Activated effector memory CD4-positive, alpha-beta T cell treated with Interleukin-2 at 50 U/mL for 16 hours (primary cell): Measurements from ENCODE around the gene BMP8A.
"Not testable (repeated sequence)": the region's sequence is repeated elsewhere in the genome, so short reads cannot be mapped to it uniquely, and the experiment has no call there.

Experiments used
- DNase-seq: peaks from one replicate; pipeline ENCODE4 v3.0.0-alpha.2; 2020

BMP8A gene

GRCh38 chr1:39491146-39491921, at the start of gene BMP8A:
BMP8A (plus strand) TSS chr1:39491636; CDS start chr1:39491992, 356 bp downstream.
- DNase-seq: peak; percentile 66

DNA sequence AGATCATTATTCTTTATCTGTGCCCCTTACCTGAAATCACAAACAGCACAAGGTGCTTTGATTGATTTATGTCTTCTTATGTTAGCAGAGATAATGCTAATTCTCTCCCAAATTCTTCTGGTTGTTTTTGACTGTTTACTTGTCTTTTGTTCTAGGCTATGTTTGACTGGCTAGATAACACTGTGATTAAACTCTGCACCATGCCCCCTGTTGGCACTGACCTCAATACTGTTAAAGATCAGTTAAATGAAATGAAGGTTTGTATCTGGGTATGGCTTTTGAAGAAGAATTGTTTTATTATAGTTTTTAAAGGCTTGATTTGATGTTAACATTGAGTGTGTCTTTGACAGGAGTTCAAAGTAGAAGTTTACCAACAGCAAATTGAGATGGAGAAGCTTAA, 49.6 kb upstream of the BMP8A start:
- no peak for DNase-seq

DNA sequence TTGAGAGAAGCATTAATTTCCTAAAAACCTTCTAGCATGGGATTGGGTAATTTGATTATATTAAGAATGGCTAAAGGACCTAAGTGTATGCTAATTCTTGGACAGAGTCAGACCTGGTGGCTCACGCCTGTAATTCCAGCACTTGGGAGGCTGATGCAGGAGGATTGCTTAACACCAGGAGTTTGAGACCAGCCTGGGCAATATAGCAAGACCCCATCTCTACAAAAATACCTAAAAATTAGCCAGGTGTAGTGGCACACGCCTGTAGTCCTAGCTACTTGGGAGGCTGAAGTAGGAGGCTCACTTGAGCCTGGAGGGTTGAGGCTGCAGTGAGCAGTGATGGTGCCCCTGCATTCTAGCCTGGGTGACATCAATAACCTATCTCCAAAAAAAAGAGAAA, 45.9 kb upstream of the BMP8A start:
- DNase-seq: no peak

GRCh38 chr1:39446986-39447567, 44.4 kb upstream of the BMP8A start:
- no peak for DNase-seq

- not testable (repeated sequence) for DNase-seq
Measured at GRCh38 chr1:39450041-39450440, 41.4 kb upstream of the BMP8A start.

DNA sequence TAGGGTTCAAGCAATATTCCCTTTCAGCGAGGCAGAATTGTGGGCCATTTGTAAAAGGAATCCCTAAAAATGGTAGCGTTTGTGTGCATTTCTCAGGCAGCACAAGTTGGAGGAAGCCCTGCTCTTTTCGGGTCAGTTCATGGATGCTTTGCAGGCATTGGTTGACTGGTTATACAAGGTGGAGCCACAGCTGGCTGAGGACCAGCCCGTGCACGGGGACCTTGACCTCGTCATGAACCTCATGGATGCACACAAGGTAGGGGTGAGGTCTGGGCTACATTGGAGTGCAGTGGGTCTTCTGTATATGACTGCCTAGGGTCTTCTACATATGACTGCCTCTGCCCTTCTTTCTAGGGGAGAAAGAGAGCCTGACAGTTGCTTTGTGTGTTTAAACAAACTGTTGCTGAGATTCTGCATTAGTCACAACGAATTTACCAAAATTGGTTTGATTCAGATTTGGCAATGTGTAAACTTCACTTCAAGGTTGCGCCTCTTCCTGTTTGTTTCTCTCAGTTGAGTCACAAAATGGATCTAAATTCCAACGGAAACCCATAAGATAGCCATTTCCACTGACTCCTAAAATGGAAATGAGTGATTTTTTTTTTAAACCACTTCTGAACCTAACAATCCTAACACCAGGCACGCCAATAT, 40.4 kb upstream of the BMP8A start:
- DNase-seq: no peak

GRCh38 chr1:39452081-39452480, 39.4 kb upstream of the BMP8A start:
- DNase-seq: no peak

DNA sequence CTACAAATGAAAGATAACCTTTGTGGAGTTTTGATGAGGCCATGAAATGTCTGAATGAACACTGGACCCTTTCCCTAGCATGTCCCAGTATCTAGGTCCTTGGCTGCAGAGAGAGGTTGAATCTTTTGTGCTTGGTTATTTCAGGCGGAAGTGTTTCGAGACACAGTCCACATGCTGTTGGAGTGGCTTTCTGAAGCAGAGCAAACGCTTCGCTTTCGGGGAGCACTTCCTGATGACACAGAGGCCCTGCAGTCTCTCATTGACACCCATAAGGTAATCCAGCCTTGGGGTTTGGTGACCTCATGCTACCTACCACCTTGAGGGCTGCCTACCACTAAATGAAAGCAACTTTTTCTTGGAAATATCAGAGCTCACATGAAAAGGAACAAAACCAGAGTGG, 38.9 kb upstream of the BMP8A start:
- no peak for DNase-seq

- no peak for DNase-seq
Measured at GRCh38 chr1:39453603-39454002, 37.8 kb upstream of the BMP8A start.

DNA sequence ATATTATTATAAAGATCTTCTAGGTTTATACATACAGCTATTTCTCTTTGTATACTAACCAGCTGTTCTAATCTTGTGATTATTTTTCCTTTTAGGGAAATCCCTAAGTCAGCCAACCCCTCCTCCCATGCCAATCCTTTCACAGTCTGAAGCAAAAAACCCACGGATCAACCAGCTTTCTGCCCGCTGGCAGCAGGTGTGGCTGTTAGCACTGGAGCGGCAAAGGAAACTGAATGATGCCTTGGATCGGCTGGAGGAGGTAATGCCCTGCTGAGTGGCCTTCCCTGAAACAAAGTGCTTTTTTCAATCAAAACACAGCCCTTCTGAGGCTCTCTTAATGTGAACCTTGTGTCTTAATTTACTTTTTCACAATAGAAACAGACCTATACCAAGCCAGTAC, 32.4 kb upstream of the BMP8A start:
- DNase-seq: no peak

DNA sequence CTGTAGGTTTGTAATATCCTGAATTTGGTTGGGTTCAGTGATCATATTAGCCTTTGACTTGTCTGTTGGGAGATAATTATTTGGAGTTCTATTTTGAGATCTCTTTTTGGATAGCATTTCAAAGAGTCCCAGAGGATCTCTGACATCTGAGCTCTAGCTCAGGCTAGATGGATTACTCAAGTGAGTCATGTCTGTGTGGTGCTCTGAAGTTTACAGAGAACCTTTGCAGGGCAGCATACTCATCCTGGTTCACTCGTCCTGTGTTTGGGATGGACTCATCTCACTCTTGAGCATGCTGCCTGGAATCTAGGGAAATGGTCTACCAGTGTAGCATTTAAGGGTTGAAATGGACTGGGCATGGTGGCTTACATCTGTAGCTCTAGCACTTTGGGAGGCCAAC, 29.4 kb upstream of the BMP8A start:
- DNase-seq: no peak

DNA sequence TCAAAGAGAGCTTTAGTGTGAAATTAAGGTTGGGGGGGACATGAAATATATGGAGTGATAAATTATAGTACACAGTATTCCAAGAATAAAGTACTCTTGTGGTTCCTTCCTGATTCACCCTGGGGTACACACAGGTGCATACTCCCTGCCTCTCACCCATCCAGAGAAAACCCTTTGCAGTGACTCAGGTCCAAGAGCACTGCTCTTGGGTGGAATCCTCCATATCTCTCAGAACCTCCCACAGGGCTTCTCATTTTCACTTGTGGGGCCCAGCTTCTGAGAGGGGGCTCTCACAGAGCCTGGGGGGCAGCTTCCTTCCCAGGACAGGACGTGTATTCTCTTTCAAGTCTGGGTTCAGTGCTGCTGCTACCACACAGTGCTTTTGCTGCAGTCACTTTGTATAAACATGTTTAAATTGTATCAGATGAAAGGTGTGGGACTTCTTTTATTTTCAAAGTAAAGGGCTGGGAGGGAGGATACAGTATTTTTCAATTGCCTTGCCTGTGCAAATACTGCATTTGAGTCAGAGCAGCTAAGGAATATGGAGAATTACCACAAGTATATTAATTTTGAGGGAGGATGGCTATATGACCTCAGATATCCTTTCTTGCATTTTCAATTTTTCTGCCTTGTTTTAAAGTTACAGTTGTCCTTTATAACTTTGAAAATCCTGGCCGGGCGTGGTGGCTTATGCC, 24.9 kb upstream of the BMP8A start:
- DNase-seq: no peak

DNA sequence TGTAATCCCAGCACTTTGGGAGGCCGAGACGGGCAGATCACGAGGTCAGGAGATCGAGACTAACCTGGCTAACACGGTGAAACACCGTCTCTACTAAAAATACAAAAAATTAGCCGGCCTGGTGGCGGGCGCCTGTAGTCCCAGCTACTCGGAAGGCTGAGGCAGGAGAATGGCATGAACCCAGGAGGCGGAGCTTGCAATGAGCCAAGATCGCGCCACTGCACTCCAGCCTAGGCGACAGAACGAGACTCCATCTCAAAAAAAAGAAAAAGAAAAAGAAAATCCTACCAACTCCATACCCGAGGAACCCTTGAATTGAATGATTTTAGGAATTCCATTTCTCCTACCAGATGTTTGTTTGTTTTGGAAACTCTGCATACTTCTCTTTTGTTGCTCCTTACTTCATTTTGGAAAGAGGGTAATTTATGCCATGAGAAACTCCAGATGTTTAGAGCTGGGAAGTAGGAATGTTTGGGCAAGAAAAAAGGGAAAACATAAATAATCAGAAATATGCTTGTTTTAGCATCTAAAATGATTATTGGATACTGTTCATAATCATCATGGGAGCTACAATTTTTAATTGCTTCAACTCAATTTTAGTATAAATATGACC, 24.2 kb upstream of the BMP8A start:
- DNase-seq: not testable (repeated sequence)

DNA sequence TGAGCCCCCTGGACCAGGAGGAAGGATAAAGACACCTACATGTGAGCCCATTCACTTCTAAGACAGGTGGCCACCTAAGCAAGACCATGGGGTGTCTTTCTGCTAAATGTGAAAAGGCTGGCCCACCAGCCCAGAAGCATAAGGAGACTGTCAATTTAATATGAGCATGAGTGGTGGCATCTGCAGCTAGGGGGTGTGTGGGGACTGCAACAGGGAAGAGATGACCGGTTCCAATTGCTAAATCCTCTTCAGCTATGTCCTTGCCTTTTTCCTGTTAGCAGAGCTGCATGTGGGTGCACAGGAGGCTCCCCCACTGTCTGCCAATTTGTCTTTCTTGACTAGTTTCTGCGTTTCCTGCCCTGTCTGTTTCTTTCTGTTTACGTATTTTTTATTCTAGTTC, 22.3 kb upstream of the BMP8A start:
- DNase-seq: no peak

- DNase-seq: no peak
Measured at GRCh38 chr1:39470040-39470439, 21.4 kb upstream of the BMP8A start.

DNA sequence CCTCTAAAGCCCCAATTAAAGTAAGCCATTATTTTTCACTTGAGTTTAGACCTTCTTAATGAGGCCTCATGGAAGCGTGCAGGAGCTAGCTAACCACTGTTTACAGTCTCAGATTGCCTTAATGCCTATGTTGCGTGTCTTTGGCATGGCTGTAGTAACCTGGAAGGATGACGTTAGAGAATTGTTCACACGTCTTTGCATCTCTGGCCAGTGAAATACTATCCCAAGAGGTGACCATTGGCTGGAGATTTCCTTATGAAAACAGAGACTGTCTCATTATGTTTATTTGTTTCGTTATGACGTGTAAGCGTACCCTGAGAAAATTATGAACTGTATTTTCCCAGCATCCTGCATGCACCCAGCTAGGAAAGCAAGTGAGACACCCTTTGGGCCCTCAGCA, 18.6 kb upstream of the BMP8A start:
- no peak for DNase-seq

DNA sequence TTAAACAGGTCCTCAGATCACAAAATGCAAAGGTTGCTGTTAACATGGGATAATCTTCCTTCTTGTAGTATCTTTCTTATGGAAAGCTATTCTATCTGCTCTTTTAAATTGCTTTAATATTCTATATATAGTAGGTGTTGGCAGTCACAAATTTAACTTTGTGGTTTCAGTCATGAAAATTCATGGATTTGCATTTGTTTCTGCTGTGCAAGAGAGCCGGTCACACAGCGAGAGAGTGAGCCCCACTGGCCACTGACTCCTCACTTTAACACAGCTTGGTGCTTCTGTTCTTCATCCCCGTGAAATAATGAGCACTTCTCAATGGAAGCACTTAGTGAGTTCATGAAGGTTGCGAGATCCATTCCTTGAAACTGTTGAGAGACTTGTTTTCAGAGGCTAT, 18.1 kb upstream of the BMP8A start:
- DNase-seq: no peak

- DNase-seq: no peak
Measured at GRCh38 chr1:39474810-39475209, 16.6 kb upstream of the BMP8A start.

- not testable (repeated sequence) for DNase-seq
Measured at GRCh38 chr1:39475551-39475950, 15.9 kb upstream of the BMP8A start.

DNA sequence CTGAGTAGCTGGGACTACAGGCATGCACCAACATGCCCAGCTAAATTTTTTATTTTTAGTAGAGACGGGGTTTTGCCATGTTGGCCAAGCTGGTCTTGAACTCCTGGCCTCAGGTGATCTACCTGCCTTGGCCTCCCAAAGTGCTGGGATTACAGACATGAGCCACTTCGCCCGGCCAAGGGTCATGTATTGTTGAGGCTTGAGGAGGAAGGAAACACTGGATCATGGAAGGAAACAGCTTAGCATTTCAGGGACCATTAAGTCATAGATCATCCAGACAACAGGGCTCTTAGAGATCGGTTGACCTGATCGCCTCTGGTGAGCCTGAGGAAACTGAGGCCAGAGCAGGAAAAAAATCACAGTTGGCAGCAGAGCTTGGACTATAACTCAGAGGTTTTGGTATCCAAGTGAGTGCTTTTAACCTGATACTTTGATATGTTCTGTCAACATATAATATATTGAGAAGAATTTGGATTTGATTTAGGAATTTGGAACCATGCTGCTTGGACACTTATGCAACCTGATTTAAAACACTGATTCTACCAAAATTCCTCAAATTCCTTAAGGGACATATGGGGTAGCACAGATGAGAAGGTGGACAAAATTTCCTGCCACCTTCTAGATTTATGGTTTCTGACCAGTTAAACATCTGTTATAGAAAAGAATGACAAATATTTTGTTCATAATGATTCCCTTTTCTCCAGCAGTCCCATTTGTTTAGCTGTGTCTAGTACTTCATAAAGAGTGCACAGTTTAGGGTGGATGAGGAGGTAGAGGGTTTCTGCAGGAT, 13.1 kb upstream of the BMP8A start:
- no peak for DNase-seq

- DNase-seq: no peak
Measured at GRCh38 chr1:39481289-39481688, 10.1 kb upstream of the BMP8A start.

GRCh38 chr1:39483276-39483675, 8.2 kb upstream of the BMP8A start:
- DNase-seq: no peak
